ENCODE data around the gene GRAMD2A. TPM values are rescaled to one million over a fixed set of nuclear protein-coding genes. Genes with fewer than 3 reads are reported as not detected.
A peak's percentile ranks its signal among the peaks of the same experiment; 100 is the strongest.

The GRAMD2A gene
- total RNA-seq, 4 donors from 2014 or later: 3.6 to 13.1 (median 9.0) TPM

- under 1% methylated on average over 42 of the region's 69 CpGs for WGBS
- peaks cover 32% of the 10 kb centered on the region for H3K4me1 ChIP-seq
- peak within 1 kb of the TSS; percentile 96 for H3K4me3 ChIP-seq
- peak within 1 kb of the TSS; percentile 95 for H3K27ac ChIP-seq
- TF ChIP-seq, protein P1, sequence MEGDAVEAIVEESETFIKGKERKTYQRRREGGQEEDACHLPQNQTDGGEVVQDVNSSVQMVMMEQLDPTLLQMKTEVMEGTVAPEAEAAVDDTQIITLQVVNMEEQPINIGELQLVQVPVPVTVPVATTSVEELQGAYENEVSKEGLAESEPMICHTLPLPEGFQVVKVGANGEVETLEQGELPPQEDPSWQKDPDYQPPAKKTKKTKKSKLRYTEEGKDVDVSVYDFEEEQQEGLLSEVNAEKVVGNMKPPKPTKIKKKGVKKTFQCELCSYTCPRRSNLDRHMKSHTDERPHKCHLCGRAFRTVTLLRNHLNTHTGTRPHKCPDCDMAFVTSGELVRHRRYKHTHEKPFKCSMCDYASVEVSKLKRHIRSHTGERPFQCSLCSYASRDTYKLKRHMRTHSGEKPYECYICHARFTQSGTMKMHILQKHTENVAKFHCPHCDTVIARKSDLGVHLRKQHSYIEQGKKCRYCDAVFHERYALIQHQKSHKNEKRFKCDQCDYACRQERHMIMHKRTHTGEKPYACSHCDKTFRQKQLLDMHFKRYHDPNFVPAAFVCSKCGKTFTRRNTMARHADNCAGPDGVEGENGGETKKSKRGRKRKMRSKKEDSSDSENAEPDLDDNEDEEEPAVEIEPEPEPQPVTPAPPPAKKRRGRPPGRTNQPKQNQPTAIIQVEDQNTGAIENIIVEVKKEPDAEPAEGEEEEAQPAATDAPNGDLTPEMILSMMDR (IDR thresholded peaks at IDR 0.05): no peak
- no peak for TF ChIP-seq EP300 (IDR thresholded peaks at IDR 0.05)
- TF ChIP-seq POLR2A (IDR thresholded peaks at IDR 0.05): no peak
- peak in 2 of 3 donors; percentile 25 to 39 for TF ChIP-seq POLR2AphosphoS5 (IDR thresholded peaks at IDR 0.05)
- peak; percentile 99 for DNase-seq (ENCODE audit: low spot score in 2 of 2)
- no peaks in the 10 kb centered on the region for H3K9me3 ChIP-seq
- no peaks in the 10 kb centered on the region for H3K36me3 ChIP-seq
- no peaks in the 10 kb centered on the region for H3K27me3 ChIP-seq
Measured at GRCh38 chr15:72118017-72118978, 79.3 kb downstream of the GRAMD2A start, which contains the start of the genes MYO9A and SENP8. MYO9A (minus strand) TSS chr15:72118150; CDS start chr15:72046563, 71,587 bp downstream. SENP8 (plus strand) TSS chr15:72118403; CDS start chr15:72139624, 21,221 bp downstream.

DNA sequence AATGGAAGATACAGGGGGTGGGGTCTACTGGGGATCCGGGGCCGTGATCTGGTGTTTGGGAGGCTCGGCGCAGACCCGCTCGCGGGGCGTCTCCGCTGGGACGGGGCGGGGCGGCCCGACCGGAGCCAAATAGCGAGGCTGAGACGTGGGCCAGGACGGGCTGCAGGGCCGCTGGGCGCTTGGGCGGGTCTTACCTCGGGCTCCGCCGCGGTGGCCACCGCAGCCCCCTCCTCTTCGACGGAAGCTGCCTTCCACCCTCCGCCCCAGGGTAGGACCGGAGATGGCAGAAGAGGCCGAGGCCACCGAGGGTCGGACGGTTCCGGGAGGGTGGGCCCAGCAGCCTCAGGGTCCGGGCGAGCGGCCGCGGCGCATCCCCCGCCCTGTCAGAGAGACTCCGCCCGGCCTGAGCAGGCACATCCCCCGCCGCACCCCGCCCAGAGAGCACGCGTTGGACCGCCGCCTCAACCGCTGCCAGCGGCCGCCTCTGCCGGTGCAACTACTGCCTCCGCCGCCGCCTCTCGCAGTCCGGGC lies 80.0 kb downstream of the GRAMD2A start:
- no peak for TF ChIP-seq EP300 (IDR thresholded peaks at IDR 0.05)
- peak in 2 of 3 donors; percentile 8 to 52 for TF ChIP-seq POLR2AphosphoS5 (IDR thresholded peaks at IDR 0.05)
- peak; percentile 28 to 59 for TF ChIP-seq POLR2A (IDR thresholded peaks at IDR 0.05)
- TF ChIP-seq, protein P1 (IDR thresholded peaks at IDR 0.05): no peak
- Histone ChIP-seq H3K9me3 (no peaks in the 10 kb centered on the region), H3K4me1 (peaks cover 37% of the 10 kb centered on the region), H3K4me3 (peak overlapping the region; percentile 96), H3K27ac (peak overlapping the region; percentile 95), H3K27me3 (no peaks in the 10 kb centered on the region), H3K36me3 (no peaks in the 10 kb centered on the region)
- 0% methylated on average over 3 of the region's 59 CpGs for WGBS
- peak; percentile 92 to 94 for DNase-seq (ENCODE audit: low spot score in 2 of 2)

GRCh38 chr15:72116731-72117485 lies 80.7 kb downstream of the GRAMD2A start:
- TF ChIP-seq POLR2AphosphoS5 (IDR thresholded peaks at IDR 0.05) (no peak), EP300 (IDR thresholded peaks at IDR 0.05) (no peak), POLR2A (IDR thresholded peaks at IDR 0.05) (no peak)
- TF ChIP-seq, protein P1 (IDR thresholded peaks at IDR 0.05): no peak
- H3K4me1 ChIP-seq: peaks cover 37% of the 10 kb centered on the region
- DNase-seq (ENCODE audit: low spot score in 2 of 2): peak in 1 of 2 donors; percentile 75
- H3K27me3 ChIP-seq: no peaks in the 10 kb centered on the region
- H3K27ac ChIP-seq: peak overlapping the region; percentile 95
- WGBS: under 1% methylated on average over 24 of the region's 24 CpGs
- H3K36me3 ChIP-seq: no peaks in the 10 kb centered on the region
- peak overlapping the region; percentile 96 for H3K4me3 ChIP-seq
- H3K9me3 ChIP-seq: no peaks in the 10 kb centered on the region

DNA sequence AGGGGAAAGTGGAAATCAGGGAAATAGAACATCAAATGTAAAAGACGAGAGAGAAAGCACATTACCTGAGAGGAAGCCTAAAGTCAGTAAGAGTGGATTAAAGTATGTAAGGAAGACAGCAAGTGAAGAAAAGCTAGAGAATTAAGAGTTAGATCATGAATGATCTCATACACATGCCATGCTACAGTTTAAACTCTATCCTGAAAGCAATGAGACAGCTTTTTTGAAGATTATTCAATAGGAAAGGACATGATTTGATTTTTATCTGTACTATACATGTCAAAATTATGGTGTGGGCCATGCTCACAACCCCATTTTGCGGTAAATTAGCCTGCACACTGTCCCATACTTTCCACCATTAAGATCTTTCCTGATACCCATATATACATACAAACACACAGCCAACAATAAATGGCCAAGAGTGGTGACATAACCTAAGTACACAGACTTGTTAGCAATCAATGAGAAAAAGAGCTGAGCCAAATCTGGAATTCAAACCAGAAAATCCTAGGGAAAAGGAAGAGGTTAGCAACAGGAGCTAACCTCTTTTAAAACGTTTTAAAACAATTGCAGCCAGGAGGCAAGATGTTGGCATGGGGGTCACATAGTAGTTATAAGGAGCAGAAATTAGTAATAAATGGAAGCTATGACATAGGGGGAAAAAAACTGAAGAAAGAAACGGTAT lies 84.1 kb downstream of the GRAMD2A start:
- H3K9me3 ChIP-seq: no peaks in the 10 kb centered on the region
- no peak overlapping the region for H3K27ac ChIP-seq
- DNase-seq (ENCODE audit: low spot score in 2 of 2): no peak
- H3K27me3 ChIP-seq: no peaks in the 10 kb centered on the region
- TF ChIP-seq POLR2AphosphoS5 (IDR thresholded peaks at IDR 0.05) (no peak), POLR2A (IDR thresholded peaks at IDR 0.05) (no peak), EP300 (IDR thresholded peaks at IDR 0.05) (no peak)
- TF ChIP-seq, protein P1 (IDR thresholded peaks at IDR 0.05): no peak
- peaks cover 29% of the 10 kb centered on the region for H3K4me1 ChIP-seq
- 71% methylated on average over 4 of the region's 4 CpGs for WGBS
- H3K36me3 ChIP-seq: no peaks in the 10 kb centered on the region
- H3K4me3 ChIP-seq: no peak overlapping the region
